K562 (cell line): Measurements from ENCODE around the gene FSD1L. TPM values are rescaled to one million over a fixed set of nuclear protein-coding genes. Genes with fewer than 3 reads are reported as not detected.

Experiments
- ATAC-seq: fragments of 200-7000 bp; cut with Tn5 transposase; 3 replicates; pipeline ENCODE4 v1.9.1; 2020; ENCODE audit warnings: moderate library complexity
- BruUV-seq: library from RNA; stranded (reverse); fragments of 400-500 nt; replicated peaks from 2 replicates; lab custom pipeline; 2021; lab: Mats Ljungman, UMichigan
- CTCF ChIA-PET: fragments of 300-600 bp; formaldehyde crosslinking; extraction: SDS; loops from one replicate; lab custom pipeline; 2021; ENCODE audit warnings: low intra/inter-chr PET ratio; lab: Yijun Ruan, JAX
- POLR2A ChIA-PET: fragments of 300-600, 350-650 bp; sonication (Branson Sonifier 250); formaldehyde crosslinking; extraction: SDS; loops from one replicate; lab custom pipeline; 2021; ENCODE audit warnings: antibody characterized with exemption, inconsistent platforms; lab: Yijun Ruan, JAX
- DNase-seq, 4 experiments: peaks; one replicate each; pipeline versions ENCODE4 v3.0.0 to v3.0.0-alpha.2; 2011 to 2018; ENCODE audit warnings: low spot score in 3 of 4, mixed read lengths in 3 of 4; ENCODE audit errors: extremely low read depth in 1 of 4
- FAIRE-seq: peaks from 2 replicates; lab custom pipeline; 2011; peaks lifted over from hg19 to GRCh38; lab: Jason Lieb, UNC
- H2AFZ ChIP-seq: 2 replicates; pipeline ENCODE4 v1.6.0; 2011; ENCODE audit warnings: low read depth, low read length, control low read depth, inconsistent platforms
- H3K27ac ChIP-seq: fragments of 200-600 bp; 3 replicates; pipeline ENCODE4 v1.8.0; 2011; ENCODE audit warnings: low read depth, mild to moderate bottlenecking, control low read depth, inconsistent platforms, low read length, moderate library complexity, mixed read lengths; ENCODE audit errors: extremely low read depth
- H3K27me3 ChIP-seq, 2 experiments: fragments of 300-600 bp in 1 of 2; 2 replicates in 1 of 2; 3 replicates in 1 of 2; pipeline versions ENCODE4 v1.6.0 to v1.8.0; 2011; ENCODE audit warnings: inconsistent platforms in 2 of 2, low read length in 2 of 2, mild to moderate bottlenecking in 1 of 2, mixed read lengths in 1 of 2, moderate library complexity in 1 of 2; ENCODE audit not compliant: control insufficient read depth in 2 of 2, insufficient read depth in 2 of 2
- H3K36me3 ChIP-seq: fragments of 300-600 bp; 3 replicates; pipeline ENCODE4 v1.8.0; 2011; ENCODE audit warnings: mild to moderate bottlenecking, low read length, inconsistent platforms; ENCODE audit not compliant: control insufficient read depth, insufficient read depth
- H3K4me1 ChIP-seq, 2 experiments: fragments of 200-600 bp in 1 of 2; replicated peaks in 1 of 2; 2 replicates in 1 of 2; 3 replicates in 1 of 2; pipeline versions ENCODE4 v1.5.1 to v1.8.0; 2011; ENCODE audit warnings: inconsistent platforms in 2 of 2, low read length in 2 of 2, mild to moderate bottlenecking in 1 of 2, mixed read lengths in 1 of 2, moderate library complexity in 1 of 2; ENCODE audit not compliant: control insufficient read depth in 2 of 2, insufficient read depth in 2 of 2
- H3K4me2 ChIP-seq: 2 replicates; pipeline ENCODE4 v1.6.1; 2011; ENCODE audit warnings: low read length, control low read depth, inconsistent platforms, mixed read lengths; ENCODE audit not compliant: insufficient read depth
- H3K4me3 ChIP-seq: fragments of 200-600 bp; sonication (generic), shearing (Covaris generic); 2 replicates; pipeline ENCODE4 v1.5.1; 2016; ENCODE audit warnings: control low read depth, inconsistent platforms
- H3K79me2 ChIP-seq: fragments of 200-600 bp; 3 replicates; pipeline ENCODE4 v1.8.0; 2011; ENCODE audit warnings: low read length, inconsistent platforms; ENCODE audit not compliant: control insufficient read depth, insufficient read depth
- H3K9ac ChIP-seq, 2 experiments: 2 replicates each; pipeline versions ENCODE4 v1.6.0 to v1.6.1; 2011; ENCODE audit warnings: low read depth in 2 of 2, low read length in 2 of 2, control low read depth in 1 of 2, inconsistent platforms in 1 of 2, mild to moderate bottlenecking in 1 of 2, mixed read lengths in 1 of 2; ENCODE audit not compliant: insufficient read depth in 1 of 2
- H3K9me1 ChIP-seq: one replicate; pipeline ENCODE4 v1.6.0; 2011; ENCODE audit warnings: inconsistent platforms, mild to moderate bottlenecking, low read length, moderate library complexity; ENCODE audit not compliant: control insufficient read depth, insufficient read depth
- H3K9me3 ChIP-seq: replicated peaks from 2 replicates; pipeline ENCODE4 v1.5.1; 2011; ENCODE audit warnings: low read depth, low read length, inconsistent platforms; ENCODE audit not compliant: control insufficient read depth, insufficient read depth
- H4K20me1 ChIP-seq: replicated peaks from 2 replicates; pipeline ENCODE4 v1.6.1; 2011; ENCODE audit warnings: low read length, inconsistent platforms, mixed read lengths; ENCODE audit not compliant: control insufficient read depth, insufficient read depth
- FOXM1 ChIP-seq, 2 experiments: fragments of 450-650 bp in 1 of 2; sonication (generic) in 1 of 2; formaldehyde crosslinking in 1 of 2; IDR thresholded peaks; 2 replicates each; pipeline versions ENCODE4 v1.6.1 to v1.9.0; 2017 to 2022; ENCODE audit warnings: low read depth in 2 of 2, mild to moderate bottlenecking in 2 of 2, missing genetic modification reagents in 1 of 2, moderate library complexity in 1 of 2
- HLTF ChIP-seq: fragments of 450-650 bp; IDR thresholded peaks from 2 replicates; pipeline ENCODE4 v1.6.1; 2016
- NR1H2 ChIP-seq: sonication (generic); formaldehyde crosslinking; IDR thresholded peaks from 2 replicates; pipeline ENCODE4 v1.4.0; 2020; ENCODE audit warnings: mild to moderate bottlenecking, missing genetic modification reagents
- SPI1 ChIP-seq: IDR thresholded peaks from 2 replicates; pipeline ENCODE4 v1.6.1; 2011; ENCODE audit warnings: low read depth, low read length, control low read depth, borderline replicate concordance
- TEAD2 ChIP-seq: fragments of 450-650 bp; IDR thresholded peaks from 2 replicates; pipeline ENCODE4 v1.6.1; 2016; ENCODE audit warnings: missing genetic modification characterization, control low read depth, missing compliant biosample characterization
- ZC3H11A ChIP-seq: IDR thresholded peaks from 2 replicates; pipeline ENCODE4 v1.6.1; 2012; ENCODE audit warnings: low read depth, low read length, improper control_type of control experiment
- ZNF354B ChIP-seq: fragments of 250-450 bp; sonication (Bioruptor Pico); IDR thresholded peaks from 2 replicates; pipeline ENCODE4 v1.4.0; 2020
- in situ Hi-C: fragments of 300-500 bp; cut with MboI; formaldehyde crosslinking; loops from 4 replicates; pipeline ENCODE4 v1.15.0; 2018; ENCODE audit warnings: inconsistent platforms, mixed read lengths
- intact Hi-C: fragments of 100-400 bp; cut with micrococcal nuclease; formaldehyde crosslinking; loops from 2 replicates; pipeline ENCODE4 v1.14.2; 2022
- polyA plus RNA-seq, 8 experiments: library from polyadenylated mRNA; depleted of rRNA in 4 of 8; stranded (reverse) in 5 of 8; unstranded in 3 of 8; fragments of >200 nt; fragmentation: Nextera tagmentation in 2 of 8; fragmentation: Illumina TruSeq in 1 of 8; extraction: Ambion mirVana in 2 of 8; extraction: Trizol in 1 of 8; gene quantifications; 2 replicates each; pipeline versions ENCODE4 v1.2.1 to v1.2.3, GENCODE V29; 2011 to 2014; ENCODE audit warnings: inconsistent platforms in 1 of 8, missing spikeins in 1 of 8
- total RNA-seq, 7 experiments: library from RNA; depleted of rRNA in 6 of 7; stranded (reverse); fragments of >200 nt in 6 of 7; fragmentation: Illumina TruSeq in 2 of 7; extraction: Trizol in 2 of 7; gene quantifications; 2 replicates each; pipeline versions ENCODE4 v1.2.1 to v1.2.3, GENCODE V29; 2011 to 2021; ENCODE audit warnings: low replicate concordance in 1 of 7
- TF ChIP-seq, protein P1 (sequence below): fragments of 150-350 bp; conservative IDR thresholded peaks from 2 replicates; pipeline ENCODE4 v1.6.1; 2014; ENCODE audit warnings: low read length
- TF ChIP-seq, protein P2 (sequence below): fragments of 450-650 bp; IDR thresholded peaks from 2 replicates; pipeline ENCODE4 v1.6.1; 2016; ENCODE audit warnings: antibody characterized with exemption

FSD1L gene
- total and polyA plus RNA-seq, 9 of the 15 experiments (the other 6 are each of a cell fraction or from before 2014, with no cell fraction given): 0.95 to 4.2 (median 2.1) TPM

DNA sequence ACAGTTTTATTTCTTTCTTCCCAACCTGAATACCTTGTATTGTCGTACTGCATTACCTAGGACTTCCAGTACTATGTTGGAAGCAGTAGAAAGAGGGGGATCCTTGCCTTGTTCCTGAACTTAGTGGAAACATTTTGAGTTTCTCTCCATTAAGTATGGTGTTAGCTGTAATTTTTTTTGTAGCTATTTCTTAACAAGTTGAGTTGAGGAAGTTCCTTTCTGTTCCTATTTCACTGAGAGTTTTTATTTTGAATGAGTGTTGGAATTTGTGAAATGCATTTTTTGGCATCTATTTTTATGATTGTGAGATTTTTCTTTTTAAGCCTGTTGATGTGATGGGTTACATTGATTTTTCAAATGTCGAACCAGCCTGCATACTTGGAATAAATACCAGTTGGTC lies 49.0 kb downstream of the FSD1L start (continued):
- TF ChIP-seq, protein P1, sequence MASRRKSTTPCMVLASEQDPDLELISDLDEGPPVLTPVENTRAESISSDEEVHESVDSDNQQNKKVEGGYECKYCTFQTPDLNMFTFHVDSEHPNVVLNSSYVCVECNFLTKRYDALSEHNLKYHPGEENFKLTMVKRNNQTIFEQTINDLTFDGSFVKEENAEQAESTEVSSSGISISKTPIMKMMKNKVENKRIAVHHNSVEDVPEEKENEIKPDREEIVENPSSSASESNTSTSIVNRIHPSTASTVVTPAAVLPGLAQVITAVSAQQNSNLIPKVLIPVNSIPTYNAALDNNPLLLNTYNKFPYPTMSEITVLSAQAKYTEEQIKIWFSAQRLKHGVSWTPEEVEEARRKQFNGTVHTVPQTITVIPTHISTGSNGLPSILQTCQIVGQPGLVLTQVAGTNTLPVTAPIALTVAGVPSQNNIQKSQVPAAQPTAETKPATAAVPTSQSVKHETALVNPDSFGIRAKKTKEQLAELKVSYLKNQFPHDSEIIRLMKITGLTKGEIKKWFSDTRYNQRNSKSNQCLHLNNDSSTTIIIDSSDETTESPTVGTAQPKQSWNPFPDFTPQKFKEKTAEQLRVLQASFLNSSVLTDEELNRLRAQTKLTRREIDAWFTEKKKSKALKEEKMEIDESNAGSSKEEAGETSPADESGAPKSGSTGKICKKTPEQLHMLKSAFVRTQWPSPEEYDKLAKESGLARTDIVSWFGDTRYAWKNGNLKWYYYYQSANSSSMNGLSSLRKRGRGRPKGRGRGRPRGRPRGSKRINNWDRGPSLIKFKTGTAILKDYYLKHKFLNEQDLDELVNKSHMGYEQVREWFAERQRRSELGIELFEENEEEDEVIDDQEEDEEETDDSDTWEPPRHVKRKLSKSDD: no peak
- TF ChIP-seq HLTF (no peak), FOXM1 (IDR thresholded peaks at IDR 0.05; ENCODE audit: low read depth) (no peak), FOXM1 (CRISPR knock-in tag; IDR thresholded peaks at IDR 0.05; ENCODE audit: low read depth) (no peak), ZNF354B (no peak)
- TF ChIP-seq, protein P2, sequence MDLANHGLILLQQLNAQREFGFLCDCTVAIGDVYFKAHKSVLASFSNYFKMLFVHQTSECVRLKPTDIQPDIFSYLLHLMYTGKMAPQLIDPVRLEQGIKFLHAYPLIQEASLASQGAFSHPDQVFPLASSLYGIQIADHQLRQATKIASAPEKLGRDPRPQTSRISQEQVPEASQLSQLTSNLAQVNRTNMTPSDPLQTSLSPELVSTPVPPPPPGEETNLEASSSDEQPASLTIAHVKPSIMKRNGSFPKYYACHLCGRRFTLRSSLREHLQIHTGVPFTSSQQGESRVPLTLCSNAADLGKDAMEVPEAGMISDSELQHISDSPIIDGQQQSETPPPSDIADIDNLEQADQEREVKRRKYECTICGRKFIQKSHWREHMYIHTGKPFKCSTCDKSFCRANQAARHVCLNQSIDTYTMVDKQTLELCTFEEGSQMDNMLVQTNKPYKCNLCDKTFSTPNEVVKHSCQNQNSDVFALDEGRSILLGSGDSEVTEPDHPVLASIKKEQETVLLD: no peak
- TF ChIP-seq, all 486 proteins: peak for 0

DNA sequence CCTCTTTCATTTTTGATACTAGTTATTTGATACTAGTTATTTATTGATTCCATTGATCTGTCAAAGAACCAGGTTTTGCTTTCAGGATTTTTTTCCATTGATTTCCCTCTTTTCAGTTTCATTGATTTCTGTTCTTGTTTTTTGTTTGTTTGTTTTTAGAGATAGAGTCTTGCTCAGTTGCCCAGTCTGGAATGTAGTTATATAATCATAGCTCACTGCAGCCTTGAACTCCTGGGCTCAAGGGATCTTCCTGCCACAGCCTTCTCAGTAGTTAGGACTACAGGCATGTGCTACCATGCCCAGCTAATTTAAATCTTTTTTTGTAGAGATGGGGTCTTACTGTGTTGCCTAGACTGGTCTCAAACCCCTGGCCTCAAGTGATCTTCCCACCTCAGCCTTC lies 49.9 kb downstream of the FSD1L start:
- in situ Hi-C loops: no loop called here

More for the DNA sequence above, 49.9 kb downstream of the FSD1L start:
- H3K27me3 ChIP-seq: no peaks in the 10 kb centered on the region
- ATAC-seq (no peak), FAIRE-seq (no peak), DNase-seq (no peak)
- H3K79me2 ChIP-seq: no peaks in the 10 kb centered on the region
- POLR2A ChIA-PET: no interaction called here
- H3K9me3 ChIP-seq: no peaks in the 10 kb centered on the region
- no peak overlapping the region for H3K4me3 ChIP-seq
- H3K4me2 ChIP-seq: no peak overlapping the region
- H3K9me1 ChIP-seq: no peaks in the 10 kb centered on the region
- H3K4me1 ChIP-seq: no peaks in the 10 kb centered on the region
- CTCF ChIA-PET: no interaction called here
- no peak overlapping the region for H3K27ac ChIP-seq
- no peaks in the 10 kb centered on the region for H3K36me3 ChIP-seq
- intact Hi-C loops: no loop called here
- H4K20me1 ChIP-seq: no peaks in the 10 kb centered on the region
- no peak overlapping the region for H2AFZ ChIP-seq
- BruUV-seq: no TSS peak
- TF ChIP-seq SPI1 (no peak), NR1H2 (no peak), ZC3H11A (no peak), TEAD2 (tag) (no peak)
- TF ChIP-seq, all 486 proteins: peak for 0
- no peak overlapping the region for H3K9ac ChIP-seq
